HCT116 (cell line): ENCODE data around the gene PSEN2. TPM values are rescaled to one million over a fixed set of nuclear protein-coding genes. Genes with fewer than 3 reads are reported as not detected.

Experiments used
- ATAC-seq: fragments of 200-7000 bp; cut with Tn5 transposase; 2 replicates; pipeline ENCODE4 v1.9.1; 2020; ENCODE audit warnings: mild to moderate bottlenecking, moderate library complexity
- BruUV-seq: library from RNA; stranded (reverse); fragments of 400-500 nt; replicated peaks from 2 replicates; lab custom pipeline; 2021; lab: Mats Ljungman, UMichigan
- CTCF ChIA-PET: fragments of 300-600 bp; sonication (Branson Sonifier 250); formaldehyde crosslinking; loops from one replicate; lab custom pipeline; 2021; ENCODE audit warnings: antibody characterized with exemption; lab: Charles Lee
- POLR2A ChIA-PET: fragments of 300-600, 350-600 bp; sonication (Branson Sonifier 250); formaldehyde crosslinking; loops from one replicate; lab custom pipeline; 2021; ENCODE audit warnings: antibody characterized with exemption; lab: Charles Lee
- RAD21 ChIA-PET, 2 experiments: fragments of 300-600 bp; sonication (Branson Sonifier 250); formaldehyde crosslinking; loops; one replicate each; lab custom pipeline; 2023; ENCODE audit warnings: low total read pairs in 2 of 2; ENCODE audit not compliant: uncharacterized antibody in 2 of 2, unreplicated experiment in 2 of 2, low non-redundant PET in 1 of 2; lab: Charles Lee
- DNase-seq: peaks from one replicate; pipeline ENCODE4 v3.0.0-alpha.2; 2010; ENCODE audit warnings: low read depth, low spot score
- H2AFZ ChIP-seq: fragments of 200-600 bp; shearing (Covaris generic), sonication (generic); 2 replicates; pipeline ENCODE4 v1.6.1; 2017; ENCODE audit warnings: low read depth, mixed run types, mixed read lengths, antibody characterized with exemption, low read length; ENCODE audit not compliant: poor library complexity, severe bottlenecking
- H3K27ac ChIP-seq: 2 replicates; pipeline ENCODE4 v1.5.1; 2012; ENCODE audit warnings: low read depth, low read length
- H3K27me3 ChIP-seq: fragments of 200-600 bp; sonication (generic); 2 replicates; pipeline ENCODE4 v1.6.1; 2016; ENCODE audit warnings: mixed run types, low read length, mixed read lengths; ENCODE audit not compliant: insufficient read depth
- H3K36me3 ChIP-seq, 2 experiments: fragments of 200-500 bp in 1 of 2; fragments of 200-600 bp in 1 of 2; sonication (Bioruptor generic) in 1 of 2; sonication (generic) in 1 of 2; 2 replicates each; pipeline versions ENCODE4 v1.5.1 to v1.6.1; 2014 to 2016; ENCODE audit warnings: low read length in 2 of 2, inconsistent platforms in 1 of 2, mixed read lengths in 1 of 2, mixed run types in 1 of 2; ENCODE audit not compliant: insufficient read depth in 2 of 2, control insufficient read depth in 1 of 2
- H3K4me1 ChIP-seq, 2 experiments: fragments of 200-600 bp in 1 of 2; sonication (generic) in 1 of 2; 2 replicates each; pipeline versions ENCODE4 v1.5.1 to v1.6.1; 2012 to 2017; ENCODE audit warnings: low read length in 2 of 2, inconsistent platforms in 1 of 2, mild to moderate bottlenecking in 1 of 2, mixed read lengths in 1 of 2, mixed run types in 1 of 2, moderate library complexity in 1 of 2; ENCODE audit not compliant: insufficient read depth in 2 of 2, control insufficient read depth in 1 of 2
- H3K4me2 ChIP-seq: fragments of 200-600 bp; sonication (generic); 2 replicates; pipeline ENCODE4 v1.6.1; 2017; ENCODE audit warnings: mixed run types, low read length, mixed read lengths
- H3K4me3 ChIP-seq, 2 experiments: fragments of 200-600 bp in 1 of 2; sonication (generic) in 1 of 2; replicated peaks in 1 of 2; 2 replicates each; pipeline ENCODE4 v1.5.1; 2011 to 2016; ENCODE audit warnings: low read length in 2 of 2, control low read depth in 1 of 2, low read depth in 1 of 2, mild to moderate bottlenecking in 1 of 2, mixed read lengths in 1 of 2, mixed run types in 1 of 2
- H3K79me2 ChIP-seq: fragments of 200-600 bp; sonication (generic); 2 replicates; pipeline ENCODE4 v1.6.1; 2017; ENCODE audit warnings: mild to moderate bottlenecking, mixed run types, low read length, moderate library complexity, mixed read lengths; ENCODE audit not compliant: insufficient read depth
- H3K9ac ChIP-seq: fragments of 200-600 bp; sonication (generic); 2 replicates; pipeline ENCODE4 v1.6.1; 2016; ENCODE audit warnings: low read length, mixed read lengths
- H3K9me2 ChIP-seq: fragments of 200-600 bp; sonication (generic), shearing (Covaris generic); 2 replicates; pipeline ENCODE4 v1.6.1; 2017; ENCODE audit warnings: mixed run types, mild to moderate bottlenecking, moderate library complexity; ENCODE audit not compliant: insufficient read depth
- H3K9me3 ChIP-seq, 2 experiments: fragments of 200-500 bp in 1 of 2; fragments of 200-600 bp in 1 of 2; sonication (Bioruptor generic) in 1 of 2; sonication (generic) in 1 of 2; 2 replicates each; pipeline ENCODE4 v1.6.1; 2014 to 2017; ENCODE audit warnings: low read length in 2 of 2, mixed read lengths in 2 of 2, inconsistent platforms in 1 of 2, low read depth in 1 of 2, mild to moderate bottlenecking in 1 of 2, mixed run types in 1 of 2, moderate library complexity in 1 of 2; ENCODE audit not compliant: control insufficient read depth in 1 of 2, insufficient read depth in 1 of 2
- H4K20me1 ChIP-seq: fragments of 200-600 bp; sonication (generic), shearing (Covaris generic); 2 replicates; pipeline ENCODE4 v1.6.1; 2017; ENCODE audit warnings: mixed run types, mild to moderate bottlenecking, moderate library complexity; ENCODE audit not compliant: insufficient read depth
- EGR1 ChIP-seq: IDR thresholded peaks from 2 replicates; pipeline ENCODE4 v1.6.1; 2012; ENCODE audit warnings: low read depth
- EZH2phosphoT487 ChIP-seq: fragments of 200-600 bp; IDR thresholded peaks from 2 replicates; pipeline ENCODE4 v1.6.1; 2018; ENCODE audit warnings: antibody characterized with exemption, borderline replicate concordance
- FOSL1 ChIP-seq: IDR thresholded peaks from 2 replicates; pipeline ENCODE4 v1.6.1; 2012; ENCODE audit warnings: low read depth
- RAD21 ChIP-seq: IDR thresholded peaks from 2 replicates; pipeline ENCODE4 v1.6.1; 2012; ENCODE audit warnings: low read depth, mild to moderate bottlenecking
- SRF ChIP-seq: IDR thresholded peaks from 2 replicates; pipeline ENCODE4 v1.6.1; 2012; ENCODE audit warnings: low read depth
- intact Hi-C: fragments of 100-400 bp; cut with micrococcal nuclease; formaldehyde crosslinking; loops from 2 replicates; pipeline ENCODE4 v1.10.0; 2022
- total RNA-seq: library from RNA; stranded (reverse); gene quantifications from one replicate; pipeline ENCODE4 v1.2.1, GENCODE V29; 2021; ENCODE audit not compliant: unreplicated experiment
- TF ChIP-seq, protein P1 (sequence below), 3 experiments: fragments of 200-600 bp in 1 of 3; sonication (generic) in 1 of 3; IDR thresholded peaks in 2 of 3; conservative IDR thresholded peaks in 1 of 3; 2 replicates each; pipeline ENCODE4 v1.5.1; 2012 to 2017; ENCODE audit warnings: low read depth in 2 of 3, low read length in 2 of 3, antibody characterized with exemption in 1 of 3, borderline replicate concordance in 1 of 3, control low read depth in 1 of 3, mild to moderate bottlenecking in 1 of 3, mixed read lengths in 1 of 3, mixed run types in 1 of 3, moderate library complexity in 1 of 3; ENCODE audit not compliant: insufficient read depth in 1 of 3
- TF ChIP-seq, protein P2 (sequence below): IDR thresholded peaks from 2 replicates; pipeline ENCODE4 v1.6.1; 2012; ENCODE audit warnings: low read depth

The PSEN2 gene
- total RNA-seq, 1 experiment from 2014 or later = 28.5 TPM

DNA sequence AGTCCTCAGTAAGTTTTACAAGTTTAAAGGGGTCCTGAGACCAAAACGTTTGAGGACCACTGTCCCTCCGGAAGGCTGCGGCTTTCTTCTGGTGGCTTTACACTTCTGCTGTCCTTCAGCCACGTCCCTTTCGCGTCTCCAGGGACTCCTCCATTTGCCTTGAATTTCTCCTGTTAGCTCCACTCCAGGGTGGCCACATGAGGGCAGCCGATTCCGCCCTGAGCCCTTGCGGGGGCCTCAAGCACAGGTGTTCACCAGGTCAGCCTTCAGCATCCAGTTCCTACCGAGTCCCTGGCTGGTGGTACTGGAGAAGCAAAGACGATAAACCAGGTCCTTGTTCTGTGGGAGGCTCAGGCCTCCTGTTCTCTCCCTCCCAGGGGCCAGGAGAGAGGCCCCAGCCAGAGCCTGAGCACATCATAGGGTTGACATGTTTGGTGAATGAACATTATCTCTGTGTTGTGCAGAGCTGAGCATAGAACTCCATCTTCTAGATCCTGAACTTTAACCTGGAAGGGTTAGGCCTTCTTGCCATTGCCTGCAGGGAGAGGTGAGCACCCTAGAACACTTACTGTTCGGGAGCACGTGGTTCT is 42.3 kb downstream of the PSEN2 start:
- no peak for DNase-seq
- no peaks in the 10 kb centered on the region for H4K20me1 ChIP-seq
- no peaks in the 10 kb centered on the region; a peak in 2 of 4 replicates for H3K36me3 ChIP-seq
- RAD21 ChIA-PET = interaction anchor here in 1 of 2 experiments (0.6 kb wide), 1 partner anchor 540 kb away, joined by 3 read pairs; no protein-coding TSS in a partner anchor
- POLR2A ChIA-PET = no interaction called here
- no TSS peak for BruUV-seq
- no peak overlapping the region for H2AFZ ChIP-seq
- TF ChIP-seq, protein P1, sequence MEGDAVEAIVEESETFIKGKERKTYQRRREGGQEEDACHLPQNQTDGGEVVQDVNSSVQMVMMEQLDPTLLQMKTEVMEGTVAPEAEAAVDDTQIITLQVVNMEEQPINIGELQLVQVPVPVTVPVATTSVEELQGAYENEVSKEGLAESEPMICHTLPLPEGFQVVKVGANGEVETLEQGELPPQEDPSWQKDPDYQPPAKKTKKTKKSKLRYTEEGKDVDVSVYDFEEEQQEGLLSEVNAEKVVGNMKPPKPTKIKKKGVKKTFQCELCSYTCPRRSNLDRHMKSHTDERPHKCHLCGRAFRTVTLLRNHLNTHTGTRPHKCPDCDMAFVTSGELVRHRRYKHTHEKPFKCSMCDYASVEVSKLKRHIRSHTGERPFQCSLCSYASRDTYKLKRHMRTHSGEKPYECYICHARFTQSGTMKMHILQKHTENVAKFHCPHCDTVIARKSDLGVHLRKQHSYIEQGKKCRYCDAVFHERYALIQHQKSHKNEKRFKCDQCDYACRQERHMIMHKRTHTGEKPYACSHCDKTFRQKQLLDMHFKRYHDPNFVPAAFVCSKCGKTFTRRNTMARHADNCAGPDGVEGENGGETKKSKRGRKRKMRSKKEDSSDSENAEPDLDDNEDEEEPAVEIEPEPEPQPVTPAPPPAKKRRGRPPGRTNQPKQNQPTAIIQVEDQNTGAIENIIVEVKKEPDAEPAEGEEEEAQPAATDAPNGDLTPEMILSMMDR (IDR thresholded peaks at IDR 0.05 in 2 of 3, conservative IDR thresholded peaks at IDR 0.05 in 1 of 3; ENCODE audit: borderline replicate concordance in 1 of 3, insufficient read depth in 1 of 3, low read depth in 2 of 3, low read length in 2 of 3) = 0 out of 6 replicates have a peak, but pooled peaks of 2 of the 3 experiments have one; percentile 14 to 19
- TF ChIP-seq RAD21 (peak; percentile 61), EZH2phosphoT487 (no peak), SRF (no peak), EGR1 (no peak), FOSL1 (no peak)
- TF ChIP-seq, protein P2, sequence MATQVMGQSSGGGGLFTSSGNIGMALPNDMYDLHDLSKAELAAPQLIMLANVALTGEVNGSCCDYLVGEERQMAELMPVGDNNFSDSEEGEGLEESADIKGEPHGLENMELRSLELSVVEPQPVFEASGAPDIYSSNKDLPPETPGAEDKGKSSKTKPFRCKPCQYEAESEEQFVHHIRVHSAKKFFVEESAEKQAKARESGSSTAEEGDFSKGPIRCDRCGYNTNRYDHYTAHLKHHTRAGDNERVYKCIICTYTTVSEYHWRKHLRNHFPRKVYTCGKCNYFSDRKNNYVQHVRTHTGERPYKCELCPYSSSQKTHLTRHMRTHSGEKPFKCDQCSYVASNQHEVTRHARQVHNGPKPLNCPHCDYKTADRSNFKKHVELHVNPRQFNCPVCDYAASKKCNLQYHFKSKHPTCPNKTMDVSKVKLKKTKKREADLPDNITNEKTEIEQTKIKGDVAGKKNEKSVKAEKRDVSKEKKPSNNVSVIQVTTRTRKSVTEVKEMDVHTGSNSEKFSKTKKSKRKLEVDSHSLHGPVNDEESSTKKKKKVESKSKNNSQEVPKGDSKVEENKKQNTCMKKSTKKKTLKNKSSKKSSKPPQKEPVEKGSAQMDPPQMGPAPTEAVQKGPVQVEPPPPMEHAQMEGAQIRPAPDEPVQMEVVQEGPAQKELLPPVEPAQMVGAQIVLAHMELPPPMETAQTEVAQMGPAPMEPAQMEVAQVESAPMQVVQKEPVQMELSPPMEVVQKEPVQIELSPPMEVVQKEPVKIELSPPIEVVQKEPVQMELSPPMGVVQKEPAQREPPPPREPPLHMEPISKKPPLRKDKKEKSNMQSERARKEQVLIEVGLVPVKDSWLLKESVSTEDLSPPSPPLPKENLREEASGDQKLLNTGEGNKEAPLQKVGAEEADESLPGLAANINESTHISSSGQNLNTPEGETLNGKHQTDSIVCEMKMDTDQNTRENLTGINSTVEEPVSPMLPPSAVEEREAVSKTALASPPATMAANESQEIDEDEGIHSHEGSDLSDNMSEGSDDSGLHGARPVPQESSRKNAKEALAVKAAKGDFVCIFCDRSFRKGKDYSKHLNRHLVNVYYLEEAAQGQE = no peak
- no peaks in the 10 kb centered on the region for H3K9me2 ChIP-seq
- no peak overlapping the region for H3K4me3 ChIP-seq
- no peaks in the 10 kb centered on the region for H3K4me1 ChIP-seq
- no peak overlapping the region for H3K4me2 ChIP-seq
- CTCF ChIA-PET = interaction anchor here (1.1 kb wide), 1 partner anchor 524 kb away, joined by 3 read pairs; no protein-coding TSS in a partner anchor
- no peak overlapping the region for H3K27ac ChIP-seq
- H3K79me2 ChIP-seq = no peaks in the 10 kb centered on the region
- peak; percentile 63; the same call in 1 of the 2 replicates for ATAC-seq
- no peak overlapping the region for H3K9ac ChIP-seq
- intact Hi-C loops = no loop called here
- H3K27me3 ChIP-seq = no peaks in the 10 kb centered on the region
- no peaks in the 10 kb centered on the region for H3K9me3 ChIP-seq
